Activated CD4-positive, alpha-beta T cell treated with anti-CD3 and anti-CD28 coated beads for 36 hours (primary cell): ENCODE data around the gene TSPAN31. TPM values are rescaled to one million over a fixed set of nuclear protein-coding genes. Genes with fewer than 3 reads are reported as not detected.

Experiments
- ATAC-seq: fragments of 200-7000 bp; cut with Tn5 transposase; one replicate; pipeline ENCODE4 v1.10.0; 2021; ENCODE audit warnings: mild to moderate bottlenecking, moderate library complexity
- CTCF ChIA-PET: fragments of 350-600 bp; sonication (Branson Sonifier 250); formaldehyde crosslinking; loops from one replicate; lab custom pipeline; 2021; ENCODE audit warnings: antibody characterized with exemption; lab: Charles Lee
- POLR2A ChIA-PET: fragments of 350-600 bp; sonication (Branson Sonifier 250); formaldehyde crosslinking; loops from one replicate; lab custom pipeline; 2021; ENCODE audit warnings: antibody characterized with exemption, inconsistent platforms; lab: Charles Lee
- DNase-seq: peaks from one replicate; pipeline ENCODE4 v3.0.0-alpha.2; 2020
- H3K27ac Mint-ChIP-seq: one replicate; pipeline ENCODE4 v1.8.0; 2021; ENCODE audit warnings: mixed read lengths
- H3K27me3 Mint-ChIP-seq: one replicate; pipeline ENCODE4 v1.8.0; 2021; ENCODE audit warnings: mixed read lengths
- H3K36me3 Mint-ChIP-seq: one replicate; pipeline ENCODE4 v1.8.0; 2021; ENCODE audit warnings: low read depth, mixed read lengths
- H3K4me1 Mint-ChIP-seq: one replicate; pipeline ENCODE4 v1.8.0; 2021; ENCODE audit warnings: mixed read lengths
- H3K4me3 Mint-ChIP-seq: one replicate; pipeline ENCODE4 v1.8.0; 2021; ENCODE audit warnings: mild to moderate bottlenecking, moderate library complexity, mixed read lengths
- H3K9me3 Mint-ChIP-seq: one replicate; pipeline ENCODE4 v1.8.0; 2021; ENCODE audit warnings: low read depth, mixed read lengths
- intact Hi-C, 2 experiments: fragments of 100-400 bp; cut with DNase I in 1 of 2; cut with micrococcal nuclease in 1 of 2; formaldehyde crosslinking; loops; one replicate each; pipeline versions ENCODE4 v1.14.2 to v1.15.1; 2022 to 2024; cut with DNase I, micrococcal nuclease
- total RNA-seq, 2 experiments: library from RNA; stranded (reverse); gene quantifications; one replicate each; pipeline ENCODE4 v1.2.3, GENCODE V29; 2021

Gene TSPAN31
- total RNA-seq, 2 experiments from 2014 or later: 13.6 to 15.9 TPM

DNA sequence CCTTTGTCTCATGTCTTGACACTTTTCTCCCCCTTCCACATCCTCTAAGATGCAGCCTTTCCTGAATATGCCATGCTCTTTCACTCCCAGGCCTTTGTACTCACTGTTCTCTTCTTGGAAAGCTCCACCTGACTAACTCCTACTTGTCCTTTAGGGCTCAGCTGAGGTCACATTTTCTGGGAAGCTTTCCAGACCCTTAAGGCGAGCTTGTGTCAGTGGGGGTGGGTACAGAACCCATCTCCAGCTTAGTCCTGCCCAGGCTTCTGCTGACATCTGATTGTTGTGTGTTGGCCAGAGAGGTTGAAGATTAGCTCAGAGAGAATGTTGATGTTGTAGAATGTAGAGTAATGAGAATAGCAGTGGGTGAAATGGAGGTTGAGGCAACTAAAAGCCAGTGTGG, 34.9 kb downstream of the TSPAN31 start:
- ChIA-PET POLR2A (no interaction called here), CTCF (interaction anchor here (0.6 to 2.7 kb wide), 9 partner anchors 14 to 137 kb away, joined by 3 to 15 read pairs (median 4); no protein-coding TSS in a partner anchor)
- ATAC-seq (no peak), DNase-seq (no peak)
- no peaks in the 10 kb centered on the region for H3K9me3 Mint-ChIP-seq
- H3K27ac Mint-ChIP-seq: peak overlapping the region; percentile 17
- peaks cover 22% of the 10 kb centered on the region for H3K36me3 Mint-ChIP-seq
- intact Hi-C loops: loop anchor here in 1 of 2 experiments (5.0 kb wide), 1 partner anchor 68 kb away; the partner anchor contains the start of gene CTDSP2
- no peak overlapping the region for H3K4me3 Mint-ChIP-seq
- H3K4me1 Mint-ChIP-seq: peaks cover 37% of the 10 kb centered on the region
- no peaks in the 10 kb centered on the region for H3K27me3 Mint-ChIP-seq

DNA sequence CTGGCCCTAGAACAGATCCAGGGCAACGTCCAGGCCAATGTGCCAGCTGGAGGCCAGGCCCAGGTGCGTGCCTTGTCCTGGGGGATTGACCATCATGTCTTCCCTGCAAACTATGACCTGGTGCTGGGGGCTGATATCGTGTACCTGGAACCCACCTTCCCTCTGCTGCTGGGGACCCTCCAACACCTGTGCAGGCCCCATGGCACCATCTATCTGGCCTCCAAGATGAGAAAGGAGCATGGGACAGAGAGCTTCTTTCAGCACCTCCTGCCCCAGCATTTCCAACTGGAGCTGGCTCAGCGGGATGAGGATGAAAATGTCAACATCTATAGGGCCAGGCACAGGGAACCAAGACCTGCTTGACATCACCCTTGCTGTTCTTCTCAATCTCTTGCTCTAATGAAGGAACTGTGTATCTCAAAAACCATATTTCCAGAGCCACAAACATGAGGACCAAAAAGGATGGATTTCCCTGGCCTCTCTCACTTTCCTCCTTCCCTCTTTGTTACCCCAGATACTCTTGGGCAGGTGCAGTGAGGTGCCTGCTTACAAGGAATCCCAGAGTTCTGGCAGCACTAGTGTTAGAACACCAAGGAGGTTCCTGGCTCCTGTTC, 35.6 kb downstream of the TSPAN31 start:
- H3K9me3 Mint-ChIP-seq: no peaks in the 10 kb centered on the region
- H3K27ac Mint-ChIP-seq: no peak overlapping the region
- DNase-seq: no peak
- no peak for ATAC-seq
- intact Hi-C loops: loop anchor here in 1 of 2 experiments (5.0 kb wide), 1 partner anchor 67 kb away; the partner anchor contains the start of gene CTDSP2
- ChIA-PET CTCF (interaction anchor here (1.1 to 1.7 kb wide), 4 partner anchors 21 to 124 kb away, joined by 3 to 4 read pairs (median 4); no protein-coding TSS in a partner anchor), POLR2A (no interaction called here)
- peaks cover 37% of the 10 kb centered on the region for H3K4me1 Mint-ChIP-seq
- peaks cover 22% of the 10 kb centered on the region for H3K36me3 Mint-ChIP-seq
- no peaks in the 10 kb centered on the region for H3K27me3 Mint-ChIP-seq
- no peak overlapping the region for H3K4me3 Mint-ChIP-seq

DNA sequence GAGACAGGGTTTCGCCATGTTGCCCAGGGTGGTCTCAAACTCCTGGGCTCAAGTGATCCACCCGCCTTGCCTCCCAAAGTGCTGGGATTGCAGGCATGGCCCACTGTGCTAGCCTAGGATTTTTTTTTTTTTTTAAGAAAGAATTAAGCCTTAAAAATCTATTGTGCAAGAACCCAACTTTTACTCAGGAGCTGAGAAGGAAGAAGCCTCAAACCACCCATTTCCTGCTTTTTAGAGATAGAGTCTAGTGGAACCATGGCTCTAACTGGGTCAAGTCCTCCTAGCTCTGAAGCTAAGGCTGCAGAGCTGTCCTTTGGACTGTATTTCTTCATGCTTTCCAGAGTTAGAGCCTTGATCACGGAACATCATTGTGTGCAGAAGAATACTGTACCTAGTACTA, 36.4 kb downstream of the TSPAN31 start:
- H3K27me3 Mint-ChIP-seq: no peaks in the 10 kb centered on the region
- H3K27ac Mint-ChIP-seq: peak overlapping the region; percentile 98
- peaks cover 16% of the 10 kb centered on the region for H3K36me3 Mint-ChIP-seq
- no peaks in the 10 kb centered on the region for H3K9me3 Mint-ChIP-seq
- DNase-seq (no peak), ATAC-seq (no peak)
- H3K4me3 Mint-ChIP-seq: no peak overlapping the region
- CTCF ChIA-PET: interaction anchor here (0.7 to 3.8 kb wide), 16 partner anchors 9 to 606 kb away, joined by 3 to 24 read pairs (median 4); partner anchors contain the start of genes EEF1AKMT3, METTL1 and TSPAN31
- intact Hi-C loops: loop anchor here in 1 of 2 experiments (5.0 kb wide), 1 partner anchor 66 kb away; the partner anchor contains the start of gene CTDSP2
- POLR2A ChIA-PET: no interaction called here
- peaks cover 35% of the 10 kb centered on the region for H3K4me1 Mint-ChIP-seq

DNA sequence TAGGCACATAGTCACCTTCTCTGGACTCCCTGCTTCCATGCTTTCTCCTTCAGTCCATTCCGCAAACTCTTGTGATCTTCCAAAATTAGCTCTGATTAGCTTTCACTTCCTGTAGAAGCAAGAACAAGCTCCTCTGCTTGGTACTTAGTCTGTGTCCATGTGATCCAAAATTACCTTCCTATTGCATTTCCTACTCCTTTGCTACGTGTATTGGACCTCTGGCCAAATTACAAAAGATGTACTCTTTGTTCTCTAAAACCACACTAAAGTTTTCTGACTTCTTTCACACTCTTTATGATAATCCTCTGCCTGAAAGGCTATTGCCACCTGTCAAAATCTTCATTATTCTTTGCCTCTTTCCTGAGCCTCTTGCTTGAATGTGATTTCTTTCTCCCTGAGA, 37.0 kb downstream of the TSPAN31 start:
- POLR2A ChIA-PET: interaction anchor here (1.1 kb wide), 1 partner anchor 160 kb away, joined by 3 read pairs; the partner anchor contains the start of gene ATP23
- Mint-ChIP-seq H3K9me3 (no peaks in the 10 kb centered on the region), H3K27ac (peak overlapping the region; percentile 98), H3K36me3 (peaks cover 15% of the 10 kb centered on the region), H3K27me3 (no peaks in the 10 kb centered on the region), H3K4me3 (peak overlapping the region; percentile 98), H3K4me1 (peaks cover 35% of the 10 kb centered on the region)
- ATAC-seq: no peak
- intact Hi-C loops: loop anchor here (1.0 to 5.0 kb wide), 6 partner anchors 10 to 159 kb away; partner anchors contain the start of genes CTDSP2 (in 2 of the 2), EEF1AKMT3 (in 2 of the 2), METTL1 (in 2 of the 2) and ATP23 (in 1 of the 2)
- no peak for DNase-seq
- CTCF ChIA-PET: interaction anchor here (0.7 to 3.8 kb wide), 13 partner anchors 9 to 606 kb away, joined by 3 to 24 read pairs (median 4); partner anchors contain the start of genes EEF1AKMT3, METTL1 and TSPAN31

DNA sequence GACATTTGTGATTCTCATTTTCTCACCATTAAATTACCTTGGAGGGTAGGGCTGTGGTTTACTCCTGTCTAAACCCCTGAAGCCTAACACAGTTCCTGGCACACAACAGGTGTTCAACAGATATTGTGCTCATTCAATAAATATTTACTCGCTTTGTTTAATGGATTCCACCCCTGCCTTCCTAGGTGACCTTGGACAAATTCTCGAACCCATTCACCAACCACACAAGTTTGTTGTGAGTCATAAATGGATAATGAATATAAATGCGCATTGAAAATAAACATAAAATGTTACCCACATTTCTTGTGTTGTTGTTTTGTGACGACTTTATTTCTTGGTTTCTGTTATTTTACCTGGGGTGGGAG, 37.4 kb downstream of the TSPAN31 start:
- intact Hi-C loops: loop anchor here (1.0 to 5.0 kb wide), 6 partner anchors 10 to 159 kb away; partner anchors contain the start of genes CTDSP2 (in 2 of the 2), EEF1AKMT3 (in 2 of the 2), METTL1 (in 2 of the 2) and ATP23 (in 1 of the 2)
- Mint-ChIP-seq H3K27me3 (no peaks in the 10 kb centered on the region), H3K36me3 (peaks cover 16% of the 10 kb centered on the region), H3K9me3 (no peaks in the 10 kb centered on the region), H3K4me3 (peak overlapping the region; percentile 98), H3K27ac (peak overlapping the region; percentile 98), H3K4me1 (peaks cover 35% of the 10 kb centered on the region)
- POLR2A ChIA-PET: interaction anchor here (1.1 kb wide), 1 partner anchor 159 kb away, joined by 3 read pairs; the partner anchor contains the start of gene ATP23
- DNase-seq (no peak), ATAC-seq (peak; percentile 2)
- CTCF ChIA-PET: interaction anchor here (0.9 to 3.8 kb wide), 17 partner anchors 10 to 607 kb away, joined by 3 to 24 read pairs (median 4); partner anchors contain the start of genes EEF1AKMT3, METTL1 and TSPAN31

DNA sequence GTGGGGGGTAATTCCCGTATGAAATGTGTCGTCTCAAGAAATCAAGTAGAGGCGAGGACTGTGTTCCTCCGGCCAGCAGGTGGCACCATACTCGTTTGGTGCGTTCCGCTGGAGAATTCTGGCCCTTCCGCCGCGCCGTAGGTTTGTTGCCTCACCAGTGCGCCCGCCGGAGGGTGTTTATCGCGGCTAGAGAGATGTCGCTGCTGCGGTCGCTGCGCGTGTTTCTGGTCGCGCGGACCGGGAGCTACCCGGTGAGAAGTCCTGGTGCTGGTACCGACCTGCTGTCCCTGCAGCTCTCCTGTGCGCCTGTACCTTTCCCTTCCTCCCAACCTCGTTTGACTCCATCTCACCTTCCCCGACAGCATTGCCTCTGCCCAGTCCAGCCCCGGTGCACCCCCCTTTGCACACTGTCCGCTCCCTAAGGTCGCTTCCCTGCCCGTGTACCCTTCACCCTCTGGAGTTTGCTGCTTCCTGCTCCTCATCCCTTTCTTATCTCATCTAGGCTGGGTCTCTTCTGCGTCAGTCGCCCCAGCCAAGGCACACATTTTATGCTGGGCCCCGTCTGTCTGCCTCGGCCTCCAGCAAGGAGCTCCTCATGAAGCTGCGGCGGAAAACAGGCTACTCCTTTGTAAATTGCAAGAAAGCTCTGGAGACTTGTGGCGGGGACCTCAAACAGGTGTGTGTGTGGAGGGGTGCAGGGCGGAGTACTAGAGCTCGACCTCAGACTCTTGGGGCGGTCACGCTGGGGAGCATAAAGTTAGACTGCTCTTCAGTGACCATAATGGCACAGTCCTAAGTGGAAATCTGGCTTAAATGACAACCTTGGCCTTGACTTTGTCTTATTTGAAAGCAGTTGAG, 38.0 kb downstream of the TSPAN31 start, which contains the start of gene TSFM:
TSS of gene TSFM (plus strand) at position 180 of the 858 bp plus-strand sequence. CDS start at position 195, 15 bp downstream.
- Mint-ChIP-seq H3K27ac (peak within 1 kb of the TSS; percentile 98), H3K4me3 (peak within 1 kb of the TSS; percentile 98), H3K4me1 (peaks cover 35% of the 10 kb centered on the region), H3K27me3 (no peaks in the 10 kb centered on the region), H3K36me3 (peaks cover 16% of the 10 kb centered on the region), H3K9me3 (no peaks in the 10 kb centered on the region)
- intact Hi-C loops: loop anchor here (1.0 to 5.0 kb wide), 6 partner anchors 11 to 158 kb away; partner anchors contain the start of genes CTDSP2 (in 2 of the 2), EEF1AKMT3 (in 2 of the 2), METTL1 (in 2 of the 2) and ATP23 (in 1 of the 2)
- peak; percentile 93 for ATAC-seq
- DNase-seq: peak; percentile 99
- POLR2A ChIA-PET: interaction anchor here (0.9 to 1.1 kb wide), 2 partner anchors 11 to 159 kb away, joined by 3 to 5 read pairs; partner anchors contain the start of genes ATP23, EEF1AKMT3 and METTL1
- CTCF ChIA-PET: interaction anchor here (0.6 to 3.8 kb wide), 25 partner anchors 10 to 157 kb away, joined by 3 to 24 read pairs (median 4); partner anchors contain the start of genes AVIL, CDK4, EEF1AKMT3 and METTL1

DNA sequence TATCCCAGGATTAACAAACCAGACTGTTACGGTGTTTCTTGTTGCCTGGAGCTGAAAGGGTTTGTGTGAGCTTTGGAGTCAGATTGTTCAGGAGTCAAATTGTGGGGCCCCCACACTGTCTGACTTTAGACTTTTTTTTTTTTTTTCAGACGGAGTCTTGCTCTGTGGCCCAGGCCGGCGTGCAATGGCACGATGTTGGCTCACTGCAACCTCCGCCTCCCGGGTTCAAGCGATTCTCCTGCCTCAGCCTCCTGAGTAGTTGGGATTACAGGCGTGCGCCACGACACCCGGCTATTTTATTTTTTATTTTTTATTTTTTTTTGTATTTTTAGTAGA, 38.6 kb downstream of the TSPAN31 start:
- H3K4me3 Mint-ChIP-seq: peak overlapping the region; percentile 98
- intact Hi-C loops: loop anchor here (2.0 to 5.0 kb wide), 2 partner anchors 64 to 157 kb away; partner anchors contain the start of genes ATP23 (in 1 of the 2) and CTDSP2 (in 1 of the 2)
- H3K27ac Mint-ChIP-seq: peak overlapping the region; percentile 98
- no peaks in the 10 kb centered on the region for H3K27me3 Mint-ChIP-seq
- H3K4me1 Mint-ChIP-seq: peaks cover 35% of the 10 kb centered on the region
- no peaks in the 10 kb centered on the region for H3K9me3 Mint-ChIP-seq
- ChIA-PET POLR2A (interaction anchor here (0.9 kb wide), 1 partner anchor 11 kb away, joined by 5 read pairs; the partner anchor contains the start of genes EEF1AKMT3 and METTL1), CTCF (interaction anchor here (0.9 to 3.8 kb wide), 21 partner anchors 10 to 151 kb away, joined by 3 to 24 read pairs (median 4); partner anchors contain the start of genes AVIL, EEF1AKMT3, METTL1 and TSPAN31)
- no peak for ATAC-seq
- peaks cover 16% of the 10 kb centered on the region for H3K36me3 Mint-ChIP-seq
- DNase-seq: no peak

DNA sequence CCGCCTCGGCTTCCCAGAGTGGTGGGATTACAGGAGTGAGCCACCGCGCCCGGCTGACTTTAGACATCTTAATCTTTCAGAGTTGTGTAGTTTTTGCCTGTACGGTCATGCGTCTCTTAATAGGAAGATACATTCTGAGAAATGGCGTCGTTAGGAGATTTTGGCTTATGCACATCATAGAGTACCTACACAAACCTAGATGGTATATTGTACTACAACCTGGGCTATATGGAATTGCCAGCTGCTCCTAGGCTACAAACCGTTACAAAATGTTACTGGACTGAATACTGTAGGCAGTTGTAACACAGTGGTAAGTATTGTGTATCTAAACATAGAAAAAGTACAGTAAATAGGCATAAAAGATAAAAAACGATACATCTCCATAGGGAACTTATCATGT, 39.0 kb downstream of the TSPAN31 start:
- ChIA-PET CTCF (interaction anchor here (0.9 to 3.8 kb wide), 11 partner anchors 12 to 151 kb away, joined by 3 to 24 read pairs (median 4); partner anchors contain the start of genes EEF1AKMT3 and METTL1), POLR2A (interaction anchor here (1.4 kb wide), 1 partner anchor 18 kb away, joined by 3 read pairs; no protein-coding TSS in a partner anchor)
- Mint-ChIP-seq H3K9me3 (no peaks in the 10 kb centered on the region), H3K27me3 (no peaks in the 10 kb centered on the region), H3K36me3 (peaks cover 16% of the 10 kb centered on the region), H3K4me3 (peak overlapping the region; percentile 98), H3K27ac (peak overlapping the region; percentile 51), H3K4me1 (peaks cover 35% of the 10 kb centered on the region)
- intact Hi-C loops: loop anchor here (2.0 to 5.0 kb wide), 2 partner anchors 63 to 157 kb away; partner anchors contain the start of genes ATP23 (in 1 of the 2) and CTDSP2 (in 1 of the 2)
- DNase-seq (no peak), ATAC-seq (no peak)

DNA sequence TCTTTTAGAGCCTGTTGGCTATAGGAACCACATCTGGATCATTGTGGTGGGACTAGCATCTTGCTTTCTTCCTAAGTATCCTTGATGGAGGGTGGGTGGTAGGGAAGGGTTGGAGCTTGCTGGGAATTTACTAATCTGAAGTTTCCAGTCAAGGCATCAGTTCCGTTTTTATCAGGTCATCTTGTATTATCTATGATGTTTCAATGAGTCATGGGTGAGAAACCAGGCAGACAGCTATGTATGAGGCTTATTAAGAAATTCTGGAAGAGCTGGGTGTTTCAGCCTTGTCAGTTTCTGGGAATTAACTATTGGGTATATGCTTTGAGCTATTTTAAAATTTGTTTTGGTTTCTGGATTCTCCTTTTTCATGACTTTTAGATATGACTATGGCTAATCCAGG, 49.1 kb downstream of the TSPAN31 start:
- intact Hi-C loops: no loop called here
- Mint-ChIP-seq H3K27me3 (no peaks in the 10 kb centered on the region), H3K9me3 (no peaks in the 10 kb centered on the region), H3K36me3 (peaks cover 40% of the 10 kb centered on the region), H3K27ac (peak overlapping the region; percentile 69), H3K4me1 (peaks cover 13% of the 10 kb centered on the region), H3K4me3 (no peak overlapping the region)
- ChIA-PET CTCF (interaction anchor here (0.6 to 3.2 kb wide), 7 partner anchors 9 to 151 kb away, joined by 3 to 17 read pairs (median 4); partner anchors contain the start of gene TSFM), POLR2A (interaction anchor here (0.6 to 0.7 kb wide), 2 partner anchors 100 to 139 kb away, joined by 3 to 7 read pairs; no protein-coding TSS in a partner anchor)
- peak; percentile 33 for ATAC-seq
- no peak for DNase-seq

DNA sequence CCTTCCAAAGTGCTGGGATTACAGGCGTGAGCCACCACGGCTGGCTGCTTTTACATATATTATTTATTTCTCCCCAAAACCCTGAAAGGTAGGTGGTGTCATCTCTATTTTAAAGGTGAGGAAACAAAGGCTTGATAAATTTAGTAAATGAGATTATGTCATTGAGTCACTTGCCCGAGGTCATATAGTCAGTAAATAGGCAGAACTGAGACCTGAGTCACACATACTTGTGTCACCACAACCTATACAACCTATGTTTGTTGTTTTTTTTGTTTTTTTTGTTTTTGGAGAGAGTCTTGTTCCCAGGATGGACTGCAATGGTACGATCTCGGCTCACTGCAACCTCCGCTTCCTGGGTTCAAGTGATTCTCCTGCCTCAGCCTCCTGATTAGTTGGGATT, 50.5 kb downstream of the TSPAN31 start:
- H3K27me3 Mint-ChIP-seq: no peaks in the 10 kb centered on the region
- H3K36me3 Mint-ChIP-seq: peaks cover 40% of the 10 kb centered on the region
- ChIA-PET CTCF (interaction anchor here (0.6 kb wide), 1 partner anchor 163 kb away, joined by 3 read pairs; no protein-coding TSS in a partner anchor), POLR2A (no interaction called here)
- intact Hi-C loops: no loop called here
- no peaks in the 10 kb centered on the region for H3K9me3 Mint-ChIP-seq
- peaks cover 13% of the 10 kb centered on the region for H3K4me1 Mint-ChIP-seq
- no peak for DNase-seq
- ATAC-seq: peak; percentile 36
- no peak overlapping the region for H3K27ac Mint-ChIP-seq
- H3K4me3 Mint-ChIP-seq: no peak overlapping the region
